ENCODE data around the gene ZDHHC6.

GRCh38 chr10:112393341-112393740 is 53.4 kb downstream of the ZDHHC6 start:
- no peak for TF ChIP-seq CTCF (conservative IDR thresholded peaks at IDR 0.05; ENCODE audit: low read length)
- TF ChIP-seq EZH2phosphoT487 (IDR thresholded peaks at IDR 0.05; ENCODE audit: borderline replicate concordance, low read depth, low read length): no peak
